ENCODE data around the gene CPNE6.

CPNE6 gene

GRCh38 chr14:24078146-24078545 lies 6.8 kb downstream of the CPNE6 start:
- TF ChIP-seq CTCF (IDR thresholded peaks at IDR 0.05; ENCODE audit: low read depth, low read length): no peak

GRCh38 chr14:24079491-24080141 lies 8.3 kb downstream of the CPNE6 start:
- TF ChIP-seq CTCF (IDR thresholded peaks at IDR 0.05; ENCODE audit: low read depth, low read length): no peak
- H3K4me3 ChIP-seq (ENCODE audit: low read depth, low read length): no peak overlapping the region

More at GRCh38 chr14:24078146-24078545, 6.8 kb downstream of the CPNE6 start:
- H3K4me3 ChIP-seq (ENCODE audit: low read depth, low read length): no peak overlapping the region

GRCh38 chr14:24080142-24080530 lies 8.8 kb downstream of the CPNE6 start:
- H3K4me3 ChIP-seq (ENCODE audit: low read depth, low read length): no peak overlapping the region

GRCh38 chr14:24080888-24081738 lies 9.8 kb downstream of the CPNE6 start:
- no peak for TF ChIP-seq CTCF (IDR thresholded peaks at IDR 0.05; ENCODE audit: low read depth, low read length)
- H3K4me3 ChIP-seq (ENCODE audit: low read depth, low read length): peak overlapping the region; percentile 53

More at GRCh38 chr14:24080142-24080530, 8.8 kb downstream of the CPNE6 start:
- TF ChIP-seq CTCF (IDR thresholded peaks at IDR 0.05; ENCODE audit: low read depth, low read length): no peak

- peak overlapping the region; percentile 53; the same call in 1 of the 2 replicates for H3K4me3 ChIP-seq (ENCODE audit: low read depth, low read length)
- TF ChIP-seq CTCF (IDR thresholded peaks at IDR 0.05; ENCODE audit: low read depth, low read length): no peak
Measured at GRCh38 chr14:24081739-24082211, 10.4 kb downstream of the CPNE6 start.

GRCh38 chr14:24082411-24083080 lies 11.2 kb downstream of the CPNE6 start:
- TF ChIP-seq CTCF (IDR thresholded peaks at IDR 0.05; ENCODE audit: low read depth, low read length): no peak
- no peak overlapping the region for H3K4me3 ChIP-seq (ENCODE audit: low read depth, low read length)

All from WI38 (cell line).